ENCODE results near the gene ARID4A.

GRCh38 chr14:58283730-58284129, 14.6 kb upstream of the ARID4A start:
- no peak for TF ChIP-seq CTCF (IDR thresholded peaks at IDR 0.05 in 8 of 11, conservative IDR thresholded peaks at IDR 0.05 in 3 of 11)
- TF ChIP-seq POLR2A (IDR thresholded peaks at IDR 0.05) = no peak
- no peak for TF ChIP-seq POLR2AphosphoS5 (IDR thresholded peaks at IDR 0.05)

All from spleen (tissue), 7 donors.